Left renal cortex interstitium (tissue), 4 donors: ENCODE measurements around the gene PPIF. TPM values are rescaled to one million over a fixed set of nuclear protein-coding genes. Genes with fewer than 3 reads are reported as not detected.

Experiments used
- DNase-seq, 4 donors: peaks; one replicate each; pipeline ENCODE4 v3.0.0-alpha.2; 2013; ENCODE audit warnings: low read depth in 4 of 4, low spot score in 2 of 4, missing footprints in 1 of 4
- polyA plus RNA-seq, 4 donors: library from polyadenylated mRNA; unstranded; fragments of 120-200 nt; gene quantifications; one replicate each; pipeline ENCODE4 v1.2.1, GENCODE V29; 2013; ENCODE audit not compliant: insufficient read length in 4 of 4

PPIF gene
- polyA plus RNA-seq, 4 donors = 64.1 to 68.7 (median 65.2) TPM

- no peak for DNase-seq
Measured at GRCh38 chr10:79346388-79347225, 662 bp upstream of the PPIF start.

- DNase-seq = no peak
Measured at GRCh38 chr10:79347894-79348639, 798 bp downstream of the PPIF start.

- no peak for DNase-seq
Measured at GRCh38 chr10:79348640-79348988, 1.3 kb downstream of the PPIF start.

GRCh38 chr10:79349072-79349491, 1.8 kb downstream of the PPIF start:
- DNase-seq = no peak

- no peak for DNase-seq
Measured at GRCh38 chr10:79349766-79350406, 2.6 kb downstream of the PPIF start.

GRCh38 chr10:79350407-79351154, 3.3 kb downstream of the PPIF start:
- DNase-seq = no peak

GRCh38 chr10:79351332-79351731, 4.1 kb downstream of the PPIF start:
- no peak for DNase-seq

- DNase-seq = no peak
Measured at GRCh38 chr10:79352035-79352877, 5.0 kb downstream of the PPIF start.

GRCh38 chr10:79353000-79353406, 5.7 kb downstream of the PPIF start:
- DNase-seq = no peak

GRCh38 chr10:79353726-79354125, 6.5 kb downstream of the PPIF start:
- no peak for DNase-seq

GRCh38 chr10:79354141-79354540, 6.9 kb downstream of the PPIF start:
- no peak for DNase-seq

GRCh38 chr10:79354615-79355014, 7.3 kb downstream of the PPIF start:
- DNase-seq = no peak

GRCh38 chr10:79355420-79356017, 8.2 kb downstream of the PPIF start:
- DNase-seq = no peak

- no peak for DNase-seq
Measured at GRCh38 chr10:79356104-79356503, 8.8 kb downstream of the PPIF start.

GRCh38 chr10:79357180-79357579, 9.9 kb downstream of the PPIF start:
- DNase-seq = no peak

GRCh38 chr10:79358811-79359210, 11.5 kb downstream of the PPIF start:
- DNase-seq = no peak

GRCh38 chr10:79359816-79360498, 12.7 kb downstream of the PPIF start:
- no peak for DNase-seq

- DNase-seq = no peak
Measured at GRCh38 chr10:79360499-79361342, 13.5 kb downstream of the PPIF start.
